K562 (cell line): ENCODE data around the gene BCL2A1. TPM values are rescaled to one million over a fixed set of nuclear protein-coding genes. Genes with fewer than 3 reads are reported as not detected.

Experiments used
- BACH1 ChIP-seq: fragments of 200-800 bp; sonication (Bioruptor generic); IDR thresholded peaks from 2 replicates; pipeline ENCODE4 v1.6.1; 2016; ENCODE audit warnings: missing genetic modification characterization, missing compliant biosample characterization
- CBFA2T3 ChIP-seq: fragments of 450-650 bp; IDR thresholded peaks from 2 replicates; pipeline ENCODE4 v1.6.1; 2017
- CTBP1 ChIP-seq: fragments of 450-650 bp; IDR thresholded peaks from 2 replicates; pipeline ENCODE4 v1.6.1; 2016; ENCODE audit warnings: borderline replicate concordance
- L3MBTL2 ChIP-seq: fragments of 450-650 bp; IDR thresholded peaks from 2 replicates; pipeline ENCODE4 v1.6.1; 2016; ENCODE audit warnings: mild to moderate bottlenecking, moderate library complexity
- MAFF ChIP-seq: IDR thresholded peaks from 2 replicates; pipeline ENCODE4 v1.6.1; 2012; ENCODE audit warnings: low read length, improper control_type of control experiment
- MTA1 ChIP-seq: fragments of 450-650 bp; IDR thresholded peaks from 2 replicates; pipeline ENCODE4 v1.6.1; 2017; ENCODE audit warnings: borderline replicate concordance
- NFE2 ChIP-seq: IDR thresholded peaks from 2 replicates; pipeline ENCODE4 v1.6.1; 2014; ENCODE audit warnings: antibody characterized with exemption, low read depth
- NR3C1 ChIP-seq: sonication (generic); formaldehyde crosslinking; IDR thresholded peaks from 2 replicates; pipeline ENCODE4 v1.8.1; 2022; ENCODE audit warnings: missing genetic modification reagents
- SAFB ChIP-seq: fragments of 200-400 bp; formaldehyde crosslinking; IDR thresholded peaks from 2 replicates; pipeline ENCODE4 v1.6.1; 2017; ENCODE audit warnings: low read depth, low read length, borderline replicate concordance
- SIX5 ChIP-seq, 2 experiments: IDR thresholded peaks; 2 replicates each; pipeline ENCODE4 v1.6.1; 2011; ENCODE audit warnings: low read length in 2 of 2, borderline replicate concordance in 1 of 2, low read depth in 1 of 2, mild to moderate bottlenecking in 1 of 2, moderate library complexity in 1 of 2; ENCODE audit not compliant: insufficient read depth in 1 of 2
- TCF3 ChIP-seq: sonication (generic); formaldehyde crosslinking; IDR thresholded peaks from 2 replicates; pipeline ENCODE4 v1.4.0; 2020; ENCODE audit warnings: mild to moderate bottlenecking, missing genetic modification reagents
- polyA plus RNA-seq, 8 experiments: library from polyadenylated mRNA; depleted of rRNA in 4 of 8; stranded (reverse) in 5 of 8; unstranded in 3 of 8; fragments of >200 nt; fragmentation: Nextera tagmentation in 2 of 8; fragmentation: Illumina TruSeq in 1 of 8; extraction: Ambion mirVana in 2 of 8; extraction: Trizol in 1 of 8; gene quantifications; 2 replicates each; pipeline versions ENCODE4 v1.2.1 to v1.2.3, GENCODE V29; 2011 to 2014; ENCODE audit warnings: inconsistent platforms in 1 of 8, missing spikeins in 1 of 8
- total RNA-seq, 7 experiments: library from RNA; depleted of rRNA in 6 of 7; stranded (reverse); fragments of >200 nt in 6 of 7; fragmentation: Illumina TruSeq in 2 of 7; extraction: Trizol in 2 of 7; gene quantifications; 2 replicates each; pipeline versions ENCODE4 v1.2.1 to v1.2.3, GENCODE V29; 2011 to 2021; ENCODE audit warnings: low replicate concordance in 1 of 7
- TF ChIP-seq, protein P1 (sequence below): fragments of 250-450 bp; sonication (Bioruptor Pico); IDR thresholded peaks from 2 replicates; pipeline ENCODE4 v1.5.0; 2022; ENCODE audit warnings: mild to moderate bottlenecking
- TF ChIP-seq, protein P2 (sequence below): fragments of 450-650 bp; IDR thresholded peaks from 2 replicates; pipeline ENCODE4 v1.6.1; 2016; ENCODE audit warnings: mild to moderate bottlenecking, moderate library complexity
- TF ChIP-seq, protein P3 (sequence below): sonication (generic); formaldehyde crosslinking; IDR thresholded peaks from 2 replicates; pipeline ENCODE4 v1.9.0; 2022; ENCODE audit warnings: mild to moderate bottlenecking, missing genetic modification reagents

BCL2A1 gene
- total and polyA plus RNA-seq, 9 of the 15 experiments (the other 6 are each of a cell fraction or from before 2014, with no cell fraction given) = 0.11 to 1.2 (median 0.25) TPM; not detected in 4

DNA sequence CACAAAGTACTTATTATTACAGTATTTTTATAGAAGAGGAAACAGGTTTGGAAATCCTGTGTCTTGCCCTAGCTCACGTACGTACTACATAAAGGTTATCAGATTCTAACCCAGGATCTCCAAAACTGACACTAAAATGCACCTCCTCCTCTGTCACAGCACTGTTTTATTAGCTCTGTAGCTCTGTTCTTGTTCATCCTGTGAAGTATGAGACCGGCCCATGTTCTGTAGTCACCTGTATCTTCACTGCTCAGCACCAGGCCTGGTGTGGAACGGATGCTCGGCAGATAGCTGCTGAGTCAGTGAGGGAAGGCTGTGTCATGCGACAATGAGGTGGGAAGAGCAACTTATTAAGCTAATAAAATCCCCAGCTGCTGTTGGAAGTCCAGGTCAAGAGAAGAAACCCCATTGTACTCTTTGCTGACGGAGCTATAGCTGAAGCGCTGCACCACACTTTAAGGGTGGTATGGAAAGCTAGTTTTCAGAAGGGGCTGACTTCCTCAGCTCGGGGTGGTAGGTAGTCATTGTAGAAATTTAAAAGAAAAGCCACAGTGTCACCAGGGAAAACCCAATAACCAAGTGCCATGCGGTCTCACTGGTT lies 22.8 kb downstream of the BCL2A1 start (continued):
- TF ChIP-seq, protein P1, sequence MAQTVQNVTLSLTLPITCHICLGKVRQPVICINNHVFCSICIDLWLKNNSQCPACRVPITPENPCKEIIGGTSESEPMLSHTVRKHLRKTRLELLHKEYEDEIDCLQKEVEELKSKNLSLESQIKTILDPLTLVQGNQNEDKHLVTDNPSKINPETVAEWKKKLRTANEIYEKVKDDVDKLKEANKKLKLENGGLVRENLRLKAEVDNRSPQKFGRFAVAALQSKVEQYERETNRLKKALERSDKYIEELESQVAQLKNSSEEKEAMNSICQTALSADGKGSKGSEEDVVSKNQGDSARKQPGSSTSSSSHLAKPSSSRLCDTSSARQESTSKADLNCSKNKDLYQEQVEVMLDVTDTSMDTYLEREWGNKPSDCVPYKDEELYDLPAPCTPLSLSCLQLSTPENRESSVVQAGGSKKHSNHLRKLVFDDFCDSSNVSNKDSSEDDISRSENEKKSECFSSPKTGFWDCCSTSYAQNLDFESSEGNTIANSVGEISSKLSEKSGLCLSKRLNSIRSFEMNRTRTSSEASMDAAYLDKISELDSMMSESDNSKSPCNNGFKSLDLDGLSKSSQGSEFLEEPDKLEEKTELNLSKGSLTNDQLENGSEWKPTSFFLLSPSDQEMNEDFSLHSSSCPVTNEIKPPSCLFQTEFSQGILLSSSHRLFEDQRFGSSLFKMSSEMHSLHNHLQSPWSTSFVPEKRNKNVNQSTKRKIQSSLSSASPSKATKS = no peak
- TF ChIP-seq SIX5 (IDR thresholded peaks at IDR 0.05; ENCODE audit: borderline replicate concordance in 1 of 2, insufficient read depth in 1 of 2, low read depth in 1 of 2, low read length in 2 of 2) (no peak), CTBP1 (peak; percentile 93; the same call in 1 of the 2 replicates), NFE2 (peak; percentile 87), L3MBTL2 (peak; percentile 63; the same call in 1 of the 2 replicates), NR3C1 (no peak), SAFB (no peak), CBFA2T3 (peak; percentile 55), MAFF (peak; percentile 80), TCF3 (CRISPR knock-in tag) (peak; percentile 46; the same call in 1 of the 2 replicates), BACH1 (peak; percentile 91), MTA1 (no peak)
- TF ChIP-seq, protein P2, sequence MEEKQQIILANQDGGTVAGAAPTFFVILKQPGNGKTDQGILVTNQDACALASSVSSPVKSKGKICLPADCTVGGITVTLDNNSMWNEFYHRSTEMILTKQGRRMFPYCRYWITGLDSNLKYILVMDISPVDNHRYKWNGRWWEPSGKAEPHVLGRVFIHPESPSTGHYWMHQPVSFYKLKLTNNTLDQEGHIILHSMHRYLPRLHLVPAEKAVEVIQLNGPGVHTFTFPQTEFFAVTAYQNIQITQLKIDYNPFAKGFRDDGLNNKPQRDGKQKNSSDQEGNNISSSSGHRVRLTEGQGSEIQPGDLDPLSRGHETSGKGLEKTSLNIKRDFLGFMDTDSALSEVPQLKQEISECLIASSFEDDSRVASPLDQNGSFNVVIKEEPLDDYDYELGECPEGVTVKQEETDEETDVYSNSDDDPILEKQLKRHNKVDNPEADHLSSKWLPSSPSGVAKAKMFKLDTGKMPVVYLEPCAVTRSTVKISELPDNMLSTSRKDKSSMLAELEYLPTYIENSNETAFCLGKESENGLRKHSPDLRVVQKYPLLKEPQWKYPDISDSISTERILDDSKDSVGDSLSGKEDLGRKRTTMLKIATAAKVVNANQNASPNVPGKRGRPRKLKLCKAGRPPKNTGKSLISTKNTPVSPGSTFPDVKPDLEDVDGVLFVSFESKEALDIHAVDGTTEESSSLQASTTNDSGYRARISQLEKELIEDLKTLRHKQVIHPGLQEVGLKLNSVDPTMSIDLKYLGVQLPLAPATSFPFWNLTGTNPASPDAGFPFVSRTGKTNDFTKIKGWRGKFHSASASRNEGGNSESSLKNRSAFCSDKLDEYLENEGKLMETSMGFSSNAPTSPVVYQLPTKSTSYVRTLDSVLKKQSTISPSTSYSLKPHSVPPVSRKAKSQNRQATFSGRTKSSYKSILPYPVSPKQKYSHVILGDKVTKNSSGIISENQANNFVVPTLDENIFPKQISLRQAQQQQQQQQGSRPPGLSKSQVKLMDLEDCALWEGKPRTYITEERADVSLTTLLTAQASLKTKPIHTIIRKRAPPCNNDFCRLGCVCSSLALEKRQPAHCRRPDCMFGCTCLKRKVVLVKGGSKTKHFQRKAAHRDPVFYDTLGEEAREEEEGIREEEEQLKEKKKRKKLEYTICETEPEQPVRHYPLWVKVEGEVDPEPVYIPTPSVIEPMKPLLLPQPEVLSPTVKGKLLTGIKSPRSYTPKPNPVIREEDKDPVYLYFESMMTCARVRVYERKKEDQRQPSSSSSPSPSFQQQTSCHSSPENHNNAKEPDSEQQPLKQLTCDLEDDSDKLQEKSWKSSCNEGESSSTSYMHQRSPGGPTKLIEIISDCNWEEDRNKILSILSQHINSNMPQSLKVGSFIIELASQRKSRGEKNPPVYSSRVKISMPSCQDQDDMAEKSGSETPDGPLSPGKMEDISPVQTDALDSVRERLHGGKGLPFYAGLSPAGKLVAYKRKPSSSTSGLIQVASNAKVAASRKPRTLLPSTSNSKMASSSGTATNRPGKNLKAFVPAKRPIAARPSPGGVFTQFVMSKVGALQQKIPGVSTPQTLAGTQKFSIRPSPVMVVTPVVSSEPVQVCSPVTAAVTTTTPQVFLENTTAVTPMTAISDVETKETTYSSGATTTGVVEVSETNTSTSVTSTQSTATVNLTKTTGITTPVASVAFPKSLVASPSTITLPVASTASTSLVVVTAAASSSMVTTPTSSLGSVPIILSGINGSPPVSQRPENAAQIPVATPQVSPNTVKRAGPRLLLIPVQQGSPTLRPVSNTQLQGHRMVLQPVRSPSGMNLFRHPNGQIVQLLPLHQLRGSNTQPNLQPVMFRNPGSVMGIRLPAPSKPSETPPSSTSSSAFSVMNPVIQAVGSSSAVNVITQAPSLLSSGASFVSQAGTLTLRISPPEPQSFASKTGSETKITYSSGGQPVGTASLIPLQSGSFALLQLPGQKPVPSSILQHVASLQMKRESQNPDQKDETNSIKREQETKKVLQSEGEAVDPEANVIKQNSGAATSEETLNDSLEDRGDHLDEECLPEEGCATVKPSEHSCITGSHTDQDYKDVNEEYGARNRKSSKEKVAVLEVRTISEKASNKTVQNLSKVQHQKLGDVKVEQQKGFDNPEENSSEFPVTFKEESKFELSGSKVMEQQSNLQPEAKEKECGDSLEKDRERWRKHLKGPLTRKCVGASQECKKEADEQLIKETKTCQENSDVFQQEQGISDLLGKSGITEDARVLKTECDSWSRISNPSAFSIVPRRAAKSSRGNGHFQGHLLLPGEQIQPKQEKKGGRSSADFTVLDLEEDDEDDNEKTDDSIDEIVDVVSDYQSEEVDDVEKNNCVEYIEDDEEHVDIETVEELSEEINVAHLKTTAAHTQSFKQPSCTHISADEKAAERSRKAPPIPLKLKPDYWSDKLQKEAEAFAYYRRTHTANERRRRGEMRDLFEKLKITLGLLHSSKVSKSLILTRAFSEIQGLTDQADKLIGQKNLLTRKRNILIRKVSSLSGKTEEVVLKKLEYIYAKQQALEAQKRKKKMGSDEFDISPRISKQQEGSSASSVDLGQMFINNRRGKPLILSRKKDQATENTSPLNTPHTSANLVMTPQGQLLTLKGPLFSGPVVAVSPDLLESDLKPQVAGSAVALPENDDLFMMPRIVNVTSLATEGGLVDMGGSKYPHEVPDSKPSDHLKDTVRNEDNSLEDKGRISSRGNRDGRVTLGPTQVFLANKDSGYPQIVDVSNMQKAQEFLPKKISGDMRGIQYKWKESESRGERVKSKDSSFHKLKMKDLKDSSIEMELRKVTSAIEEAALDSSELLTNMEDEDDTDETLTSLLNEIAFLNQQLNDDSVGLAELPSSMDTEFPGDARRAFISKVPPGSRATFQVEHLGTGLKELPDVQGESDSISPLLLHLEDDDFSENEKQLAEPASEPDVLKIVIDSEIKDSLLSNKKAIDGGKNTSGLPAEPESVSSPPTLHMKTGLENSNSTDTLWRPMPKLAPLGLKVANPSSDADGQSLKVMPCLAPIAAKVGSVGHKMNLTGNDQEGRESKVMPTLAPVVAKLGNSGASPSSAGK = peak; percentile 64
- TF ChIP-seq, protein P3, sequence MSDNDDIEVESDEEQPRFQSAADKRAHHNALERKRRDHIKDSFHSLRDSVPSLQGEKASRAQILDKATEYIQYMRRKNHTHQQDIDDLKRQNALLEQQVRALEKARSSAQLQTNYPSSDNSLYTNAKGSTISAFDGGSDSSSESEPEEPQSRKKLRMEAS (CRISPR knock-in tag) = no peak
